HFFc6 (cell line): ENCODE measurements around the gene OAF. TPM values are rescaled to one million over a fixed set of nuclear protein-coding genes. Genes with fewer than 3 reads are reported as not detected.

Experiments used
- DNase-seq: peaks from one replicate; pipeline ENCODE4 v3.0.0-alpha.2; 2018
- H3K27ac Mint-ChIP-seq: 2 replicates; pipeline ENCODE4 v1.8.0; 2020; ENCODE audit warnings: mild to moderate bottlenecking, mixed read lengths
- H3K27me3 Mint-ChIP-seq: 2 replicates; pipeline ENCODE4 v1.8.0; 2021; ENCODE audit warnings: mild to moderate bottlenecking, moderate library complexity, mixed read lengths; ENCODE audit not compliant: insufficient read depth
- H3K36me3 Mint-ChIP-seq: 2 replicates; pipeline ENCODE4 v1.8.0; 2021; ENCODE audit warnings: low read depth, mixed read lengths
- H3K4me1 Mint-ChIP-seq: 2 replicates; pipeline ENCODE4 v1.8.0; 2020; ENCODE audit warnings: low read depth, mixed read lengths
- H3K4me3 Mint-ChIP-seq: 2 replicates; pipeline ENCODE4 v1.8.0; 2020; ENCODE audit warnings: mild to moderate bottlenecking, moderate library complexity, mixed read lengths
- H3K9me3 Mint-ChIP-seq: 2 replicates; pipeline ENCODE4 v1.8.0; 2020; ENCODE audit warnings: mild to moderate bottlenecking, mixed read lengths
- CTCF ChIP-seq: fragments of 200-600 bp; sonication (generic); IDR thresholded peaks from 2 replicates; pipeline ENCODE4 v1.5.0; 2021; ENCODE audit warnings: antibody characterized with exemption, mild to moderate bottlenecking
- total RNA-seq, 6 experiments: library from RNA; stranded (reverse); fragmentation: NEBNext Ultra II Directional; extraction: Animal tissue kit (Norgen Biotek cat#: 25700); gene quantifications; 2 replicates in 1 of 6; 3 replicates in 5 of 6; pipeline ENCODE4 v1.2.3, GENCODE V29; 2021

OAF gene
- total RNA-seq, 6 experiments from 2014 or later = 111 to 143 (median 123) TPM

- peaks cover 13% of the 10 kb centered on the region for H3K27me3 Mint-ChIP-seq
- H3K4me1 Mint-ChIP-seq = no peaks in the 10 kb centered on the region
- no peaks in the 10 kb centered on the region for H3K9me3 Mint-ChIP-seq
- no peak for DNase-seq
- no peak for TF ChIP-seq CTCF
- H3K4me3 Mint-ChIP-seq = no peak overlapping the region
- H3K36me3 Mint-ChIP-seq = no peaks in the 10 kb centered on the region
- H3K27ac Mint-ChIP-seq = no peak overlapping the region
Measured at GRCh38 chr11:120197251-120197891, 13.5 kb upstream of the OAF start.

- H3K27me3 Mint-ChIP-seq = peaks cover 13% of the 10 kb centered on the region
- no peak for TF ChIP-seq CTCF
- no peaks in the 10 kb centered on the region for H3K9me3 Mint-ChIP-seq
- H3K4me3 Mint-ChIP-seq = no peak overlapping the region
- H3K27ac Mint-ChIP-seq = no peak overlapping the region
- no peaks in the 10 kb centered on the region for H3K4me1 Mint-ChIP-seq
- H3K36me3 Mint-ChIP-seq = no peaks in the 10 kb centered on the region
- no peak for DNase-seq
Measured at GRCh38 chr11:120197977-120198376, 12.9 kb upstream of the OAF start.

- no peak for DNase-seq
- peaks cover 11% of the 10 kb centered on the region for H3K27me3 Mint-ChIP-seq
- peaks cover 1% of the 10 kb centered on the region for H3K4me1 Mint-ChIP-seq
- no peaks in the 10 kb centered on the region for H3K36me3 Mint-ChIP-seq
- no peak for TF ChIP-seq CTCF
- H3K27ac Mint-ChIP-seq = no peak overlapping the region
- H3K4me3 Mint-ChIP-seq = no peak overlapping the region
- no peaks in the 10 kb centered on the region for H3K9me3 Mint-ChIP-seq
Measured at GRCh38 chr11:120198403-120198786, 12.4 kb upstream of the OAF start.

GRCh38 chr11:120198787-120199469, 11.9 kb upstream of the OAF start:
- Mint-ChIP-seq H3K27ac (no peak overlapping the region), H3K27me3 (peaks cover 11% of the 10 kb centered on the region), H3K36me3 (no peaks in the 10 kb centered on the region), H3K4me3 (no peak overlapping the region), H3K4me1 (peaks cover 7% of the 10 kb centered on the region), H3K9me3 (no peaks in the 10 kb centered on the region)
- TF ChIP-seq CTCF = no peak
- DNase-seq = no peak

GRCh38 chr11:120199613-120200012, 11.2 kb upstream of the OAF start:
- Mint-ChIP-seq H3K4me3 (no peak overlapping the region), H3K27ac (no peak overlapping the region), H3K9me3 (no peaks in the 10 kb centered on the region), H3K36me3 (no peaks in the 10 kb centered on the region), H3K4me1 (peaks cover 13% of the 10 kb centered on the region), H3K27me3 (peaks cover 6% of the 10 kb centered on the region)
- TF ChIP-seq CTCF = no peak
- no peak for DNase-seq
